Naive thymus-derived CD8-positive, alpha-beta T cell (primary cell): Measurements from ENCODE around the gene CP. TPM values are rescaled to one million over a fixed set of nuclear protein-coding genes. Genes with fewer than 3 reads are reported as not detected.
A peak's percentile ranks its signal among the peaks of the same experiment; 100 is the strongest.

Experiments used
- ATAC-seq, 2 donors: fragments of 150-1000 bp; cut with Tn5 transposase in 1 of 2; sonication (Bioruptor Pico), chemical (Tn5 transposase) in 1 of 2; 1 replicate in 1 of 2; 2 replicates in 1 of 2; pipeline ENCODE4 v1.10.0; 2021; ENCODE audit warnings: mild to moderate bottlenecking in 2 of 2, moderate library complexity in 2 of 2
- POLR2A ChIA-PET: fragments of 350-600 bp; sonication (Branson Sonifier 250); formaldehyde crosslinking; loops from one replicate; lab custom pipeline; 2021; ENCODE audit warnings: antibody characterized with exemption; lab: Charles Lee
- DNase-seq, 10 donors: peaks; one replicate each; pipeline versions ENCODE4 v3.0.0 to v3.0.0-alpha.2; 2020 to 2022
- H3K27ac Mint-ChIP-seq, 10 donors: one replicate each; pipeline ENCODE4 v1.8.0; 2020 to 2022; ENCODE audit warnings: mild to moderate bottlenecking in 10 of 10, mixed read lengths in 10 of 10, moderate library complexity in 4 of 10, inconsistent platforms in 1 of 10
- H3K27me3 Mint-ChIP-seq, 5 donors: one replicate each; pipeline ENCODE4 v1.8.0; 2021 to 2022; ENCODE audit warnings: mixed read lengths in 5 of 5
- H3K36me3 Mint-ChIP-seq, 3 donors: one replicate each; pipeline ENCODE4 v1.8.0; 2020 to 2022; ENCODE audit warnings: mixed read lengths in 3 of 3, mild to moderate bottlenecking in 2 of 3, inconsistent platforms in 1 of 3
- H3K4me1 Mint-ChIP-seq, 4 donors: one replicate each; pipeline ENCODE4 v1.8.0; 2021 to 2022; ENCODE audit warnings: mixed read lengths in 4 of 4
- H3K4me3 Mint-ChIP-seq, 10 donors: one replicate each; pipeline ENCODE4 v1.8.0; 2020 to 2022; ENCODE audit warnings: mild to moderate bottlenecking in 10 of 10, mixed read lengths in 10 of 10, moderate library complexity in 6 of 10, inconsistent platforms in 1 of 10
- H3K9me3 Mint-ChIP-seq, 9 donors: one replicate each; pipeline ENCODE4 v1.8.0; 2020 to 2022; ENCODE audit warnings: mixed read lengths in 9 of 9, mild to moderate bottlenecking in 3 of 9, inconsistent platforms in 1 of 9, moderate library complexity in 1 of 9
- polyA plus RNA-seq, 3 donors: library from polyadenylated mRNA; unstranded; fragments of 300-500 nt; fragmentation: Illumina TruSeq; gene quantifications; one replicate each; pipeline ENCODE4 v1.2.3, GENCODE V29; 2021
- total RNA-seq, 8 experiments: library from RNA in 2 of 8; stranded (reverse) in 2 of 8; gene quantifications; one replicate each; pipeline ENCODE4 v1.2.3 and lab custom pipeline; 2021 to 2026

The CP gene
- total and polyA plus RNA-seq, 5 experiments from 2014 or later: 0.20 to 0.30 TPM; not detected in 3

DNA sequence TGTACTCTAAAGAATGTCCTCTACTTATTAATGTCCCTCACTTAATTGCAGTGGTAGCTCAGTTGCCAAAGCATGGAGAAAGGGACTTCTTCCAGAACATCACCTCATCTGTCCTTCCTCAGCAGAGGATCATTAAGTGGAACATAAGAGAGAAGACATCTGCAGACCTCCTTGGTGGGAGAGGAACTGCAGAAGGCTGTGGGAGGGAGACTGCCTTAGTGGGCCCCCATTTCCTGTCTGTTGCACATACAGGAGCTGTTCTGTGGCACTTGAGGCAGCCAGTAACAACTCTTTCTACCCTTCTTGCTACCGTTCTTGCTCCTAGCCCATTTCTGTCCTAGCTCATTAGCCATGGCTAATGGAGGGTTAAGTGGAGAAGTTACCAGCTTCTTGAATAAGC is 58.6 kb downstream of the CP start:
- ATAC-seq (no peak), DNase-seq (no peak)
- Mint-ChIP-seq H3K36me3 (peaks cover 0 to 77% (median 47%) of the 10 kb centered on the region in 3 donors), H3K27me3 (no peaks in the 10 kb centered on the region), H3K4me1 (peaks cover 2 to 10% (median 6%) of the 10 kb centered on the region in 4 donors), H3K27ac (peak overlapping the region in 1 of 10 donors; percentile 11), H3K4me3 (no peak overlapping the region), H3K9me3 (no peaks in the 10 kb centered on the region)
- POLR2A ChIA-PET: no interaction called here

DNA sequence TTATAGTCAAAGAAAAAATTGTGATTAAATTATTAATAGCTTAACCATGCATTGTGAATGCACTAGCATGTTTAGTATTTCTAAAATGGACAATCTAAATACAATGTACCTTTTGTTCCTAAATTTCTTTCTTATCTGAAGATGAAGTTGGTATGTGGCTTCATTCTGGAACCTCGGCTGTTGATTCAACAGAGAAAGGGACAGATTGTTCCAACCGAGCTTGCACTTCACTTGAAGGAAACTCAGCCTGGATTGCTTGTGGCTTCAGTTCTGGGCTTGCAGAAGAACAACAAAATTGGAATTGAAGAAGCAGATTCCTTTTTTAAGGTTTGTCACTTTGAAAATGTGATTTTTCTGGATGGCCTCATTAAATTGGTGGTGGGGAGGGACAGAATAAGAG is 59.6 kb downstream of the CP start:
- POLR2A ChIA-PET: interaction anchor here (1.0 kb wide), 1 partner anchor 33 kb away, joined by 4 read pairs; no protein-coding TSS in a partner anchor
- Mint-ChIP-seq H3K27ac (peak overlapping the region in 2 of 10 donors; percentile 38 to 66), H3K36me3 (peaks cover 0 to 76% (median 40%) of the 10 kb centered on the region in 3 donors), H3K27me3 (no peaks in the 10 kb centered on the region), H3K9me3 (no peaks in the 10 kb centered on the region), H3K4me1 (peaks cover 2 to 10% (median 6%) of the 10 kb centered on the region in 4 donors), H3K4me3 (no peak overlapping the region)
- no peak for ATAC-seq
- DNase-seq: no peak

GRCh38 chr3:149160754-149161300 is 60.8 kb downstream of the CP start:
- ATAC-seq (no peak), DNase-seq (no peak)
- no peaks in the 10 kb centered on the region for H3K9me3 Mint-ChIP-seq
- H3K27me3 Mint-ChIP-seq: no peaks in the 10 kb centered on the region
- POLR2A ChIA-PET: no interaction called here
- H3K4me1 Mint-ChIP-seq: peaks cover 2 to 10% (median 6%) of the 10 kb centered on the region in 4 donors
- no peak overlapping the region for H3K4me3 Mint-ChIP-seq
- peaks cover 0 to 81% (median 41%) of the 10 kb centered on the region in 3 donors for H3K36me3 Mint-ChIP-seq
- H3K27ac Mint-ChIP-seq: no peak overlapping the region

DNA sequence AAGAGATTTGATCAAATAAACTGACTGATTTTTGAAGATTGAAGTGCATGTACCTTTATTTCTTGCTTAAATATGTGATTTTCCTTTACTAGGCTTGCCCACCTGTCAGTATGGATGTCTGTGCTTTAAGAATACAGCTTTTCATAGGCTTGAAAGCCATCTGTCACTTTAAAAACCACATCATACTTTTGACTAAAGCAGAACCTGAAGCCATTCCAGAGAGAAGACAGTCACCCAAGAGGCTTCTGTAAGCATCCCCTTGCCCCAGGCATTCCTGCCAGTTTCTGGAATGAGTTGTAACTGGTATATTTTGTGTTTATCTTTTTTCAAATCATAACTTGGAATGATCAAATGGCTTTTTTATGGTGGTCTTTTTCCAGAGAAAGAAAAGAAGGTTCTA is 68.2 kb downstream of the CP start:
- DNase-seq (no peak), ATAC-seq (no peak)
- no peaks in the 10 kb centered on the region for H3K9me3 Mint-ChIP-seq
- H3K27ac Mint-ChIP-seq: peak overlapping the region in 6 of 10 donors; percentile 5 to 80 (median 49)
- H3K4me3 Mint-ChIP-seq: no peak overlapping the region
- H3K4me1 Mint-ChIP-seq: peaks cover 4 to 23% (median 13%) of the 10 kb centered on the region in 4 donors
- POLR2A ChIA-PET: no interaction called here
- H3K27me3 Mint-ChIP-seq: no peaks in the 10 kb centered on the region
- H3K36me3 Mint-ChIP-seq: peaks cover 3 to 78% (median 20%) of the 10 kb centered on the region in 3 donors

GRCh38 chr3:149152420-149152819 is 69.2 kb downstream of the CP start:
- POLR2A ChIA-PET: no interaction called here
- Mint-ChIP-seq H3K27ac (peak overlapping the region in 6 of 10 donors; percentile 5 to 86 (median 50)), H3K27me3 (no peaks in the 10 kb centered on the region), H3K36me3 (peaks cover 3 to 68% (median 24%) of the 10 kb centered on the region in 3 donors), H3K4me1 (peaks cover 4 to 23% (median 13%) of the 10 kb centered on the region in 4 donors), H3K9me3 (no peaks in the 10 kb centered on the region), H3K4me3 (no peak overlapping the region)
- ATAC-seq (no peak), DNase-seq (no peak)

DNA sequence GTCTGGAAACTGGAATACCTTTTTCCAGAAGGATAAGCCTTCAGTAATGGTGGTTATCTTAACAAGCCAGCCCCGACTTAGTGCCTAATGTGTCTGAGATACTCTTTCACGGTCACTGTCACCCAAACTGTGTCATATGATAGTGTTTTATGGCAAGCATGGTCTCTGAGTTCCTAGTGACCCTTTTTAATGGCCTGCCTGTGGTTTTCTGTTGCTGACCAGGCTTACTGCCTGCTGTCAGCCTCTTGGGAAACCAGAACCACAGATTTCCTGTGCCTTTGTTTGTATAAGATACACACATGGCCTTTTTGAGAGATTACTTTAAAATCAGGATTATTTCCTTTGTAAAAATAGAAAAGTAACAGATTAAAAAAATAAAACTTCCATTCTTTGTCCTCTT is 69.8 kb downstream of the CP start:
- DNase-seq (no peak), ATAC-seq (no peak)
- H3K9me3 Mint-ChIP-seq: no peaks in the 10 kb centered on the region
- POLR2A ChIA-PET: no interaction called here
- H3K36me3 Mint-ChIP-seq: peaks cover 3 to 63% (median 22%) of the 10 kb centered on the region in 3 donors
- peak overlapping the region in 6 of 10 donors; percentile 36 to 80 (median 44) for H3K27ac Mint-ChIP-seq
- peak overlapping the region in 1 of 10 donors; percentile 15 for H3K4me3 Mint-ChIP-seq
- no peaks in the 10 kb centered on the region for H3K27me3 Mint-ChIP-seq
- H3K4me1 Mint-ChIP-seq: peaks cover 4 to 23% (median 13%) of the 10 kb centered on the region in 4 donors

DNA sequence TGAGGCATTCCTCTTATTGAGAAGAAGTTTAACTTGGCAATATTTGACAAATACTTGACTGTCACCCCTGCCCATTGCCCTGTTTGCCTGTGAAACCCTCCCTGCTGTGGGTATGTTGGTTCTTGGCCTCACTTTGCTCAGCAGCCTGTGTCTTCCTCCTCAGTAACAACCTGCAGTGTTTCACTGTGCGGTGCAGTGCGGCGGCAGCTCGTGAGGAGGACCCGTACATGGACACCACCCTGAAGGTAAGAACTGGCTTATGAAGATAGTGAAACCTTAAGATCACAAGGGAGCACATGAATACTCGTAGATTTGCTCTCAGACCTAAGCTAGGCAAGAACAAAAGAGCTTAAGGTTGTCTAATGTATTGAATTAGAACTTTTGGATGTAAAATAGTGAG is 71.2 kb downstream of the CP start:
- peak overlapping the region in 4 of 10 donors; percentile 17 to 88 (median 64) for H3K27ac Mint-ChIP-seq
- no peaks in the 10 kb centered on the region for H3K27me3 Mint-ChIP-seq
- H3K4me1 Mint-ChIP-seq: peaks cover 6 to 23% (median 13%) of the 10 kb centered on the region in 4 donors
- POLR2A ChIA-PET: no interaction called here
- DNase-seq (no peak), ATAC-seq (no peak)
- H3K9me3 Mint-ChIP-seq: no peaks in the 10 kb centered on the region
- H3K36me3 Mint-ChIP-seq: peaks cover 3 to 51% (median 16%) of the 10 kb centered on the region in 3 donors
- H3K4me3 Mint-ChIP-seq: no peak overlapping the region

DNA sequence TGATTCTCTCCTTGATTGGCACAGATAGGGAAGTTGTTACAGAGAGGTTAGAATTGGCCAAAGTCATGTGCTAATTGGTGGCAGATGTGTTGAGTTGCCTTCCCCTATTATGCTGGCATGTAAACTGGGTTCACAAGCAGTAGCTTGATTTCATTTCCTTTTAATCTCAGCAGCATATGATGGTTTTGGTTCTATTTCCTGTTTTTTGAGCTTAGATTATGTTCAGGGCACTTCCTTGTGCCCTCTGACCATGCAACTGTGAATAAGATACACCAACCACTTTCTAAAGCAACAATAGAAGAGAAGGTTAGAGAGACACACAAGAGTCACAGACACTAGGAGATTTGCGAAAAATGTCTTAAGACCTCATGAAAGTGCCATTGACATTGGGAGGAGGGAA is 75.7 kb downstream of the CP start:
- Mint-ChIP-seq H3K36me3 (peaks cover 0 to 46% (median 26%) of the 10 kb centered on the region in 3 donors), H3K27ac (no peak overlapping the region), H3K27me3 (no peaks in the 10 kb centered on the region), H3K9me3 (no peaks in the 10 kb centered on the region), H3K4me3 (no peak overlapping the region), H3K4me1 (peaks cover 4 to 18% (median 12%) of the 10 kb centered on the region in 4 donors)
- POLR2A ChIA-PET: interaction anchor here (2.6 kb wide), 1 partner anchor 16 kb away, joined by 14 read pairs; the partner anchor contains the start of gene HPS3
- peak; percentile 75 to 80 for ATAC-seq
- DNase-seq: peak in 4 of 10 donors; percentile 4 to 34 (median 20)

DNA sequence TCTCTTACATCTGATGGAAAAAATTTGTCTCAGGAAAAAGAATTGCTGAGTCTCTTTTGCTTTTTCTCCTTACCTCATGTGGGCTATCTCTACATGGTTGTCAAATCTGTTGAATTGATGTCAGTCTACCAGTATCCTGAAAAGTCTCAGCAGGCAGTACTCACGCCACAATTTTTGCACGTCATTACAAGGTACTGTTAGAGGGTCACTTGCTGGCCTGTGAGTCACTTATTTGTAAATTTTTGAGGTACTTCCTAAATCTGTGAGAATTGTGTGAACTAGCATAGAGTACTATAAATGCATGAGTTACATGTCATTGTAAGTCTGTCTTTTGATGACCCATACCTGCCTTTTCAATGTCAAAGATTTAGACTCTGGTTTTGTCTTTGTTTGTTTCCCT is 76.3 kb downstream of the CP start:
- H3K9me3 Mint-ChIP-seq: no peaks in the 10 kb centered on the region
- POLR2A ChIA-PET: interaction anchor here (2.6 kb wide), 1 partner anchor 15 kb away, joined by 14 read pairs; the partner anchor contains the start of gene HPS3
- DNase-seq (no peak), ATAC-seq (no peak)
- H3K4me3 Mint-ChIP-seq: peak overlapping the region in 2 of 10 donors; percentile 7 to 39
- peaks cover 4 to 21% (median 10%) of the 10 kb centered on the region in 4 donors for H3K4me1 Mint-ChIP-seq
- H3K27me3 Mint-ChIP-seq: no peaks in the 10 kb centered on the region
- H3K36me3 Mint-ChIP-seq: peaks cover 0 to 47% (median 31%) of the 10 kb centered on the region in 3 donors
- peak overlapping the region in 1 of 10 donors; percentile 57 for H3K27ac Mint-ChIP-seq

DNA sequence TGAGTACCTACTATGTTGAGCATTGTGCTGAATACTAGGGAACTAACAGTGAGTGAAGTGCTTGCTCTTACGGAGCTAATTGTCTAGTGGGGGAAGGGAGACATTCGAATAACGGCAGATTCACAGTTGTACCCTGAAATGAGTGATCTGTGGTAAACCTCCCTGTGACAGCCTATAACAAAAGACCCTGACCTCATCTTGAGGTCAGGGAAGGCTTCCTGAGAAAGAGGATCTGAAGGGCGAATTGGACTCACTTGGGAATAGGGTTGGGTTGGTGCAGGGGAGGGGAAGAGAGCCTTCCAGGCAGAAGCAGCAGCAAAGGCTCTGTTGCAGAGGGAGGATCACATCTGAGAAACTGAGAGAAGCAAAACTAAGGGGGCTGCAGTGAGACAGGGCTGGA is 78.9 kb downstream of the CP start:
- Mint-ChIP-seq H3K9me3 (no peaks in the 10 kb centered on the region), H3K27ac (peak overlapping the region in 2 of 10 donors; percentile 23 to 53), H3K4me1 (peaks cover 12 to 27% (median 17%) of the 10 kb centered on the region in 4 donors), H3K4me3 (no peak overlapping the region), H3K27me3 (no peaks in the 10 kb centered on the region), H3K36me3 (peaks cover 0 to 43% (median 22%) of the 10 kb centered on the region in 3 donors)
- POLR2A ChIA-PET: interaction anchor here (0.5 kb wide), 1 partner anchor 81 kb away, joined by 4 read pairs; no protein-coding TSS in a partner anchor
- DNase-seq (no peak), ATAC-seq (no peak)

DNA sequence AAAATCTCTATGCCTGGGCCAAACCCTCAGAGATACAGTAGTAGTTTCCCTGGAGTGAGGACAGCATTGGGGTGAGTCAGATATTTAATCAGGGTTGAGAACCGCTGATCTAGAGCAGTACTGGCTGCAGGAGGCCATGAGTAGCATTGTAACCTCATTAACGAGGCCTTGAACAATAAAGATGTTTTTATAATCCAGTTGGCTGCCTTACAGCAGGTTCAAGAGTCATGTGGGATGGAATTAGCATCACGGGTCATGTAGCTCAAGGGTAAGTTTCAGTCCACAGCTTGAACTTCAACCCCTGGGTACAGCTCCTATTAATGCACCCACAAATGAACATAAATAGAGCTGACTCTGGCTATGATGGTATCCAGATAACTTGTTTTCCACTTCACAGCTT is 87.1 kb downstream of the CP start:
- Mint-ChIP-seq H3K27ac (no peak overlapping the region), H3K36me3 (peaks cover 0 to 12% (median 0%) of the 10 kb centered on the region in 3 donors), H3K4me3 (no peak overlapping the region), H3K4me1 (peaks cover 26 to 73% (median 57%) of the 10 kb centered on the region in 4 donors), H3K27me3 (no peaks in the 10 kb centered on the region), H3K9me3 (no peaks in the 10 kb centered on the region)
- POLR2A ChIA-PET: no interaction called here
- DNase-seq (no peak), ATAC-seq (no peak)

- Mint-ChIP-seq H3K4me1 (peaks cover 23 to 64% (median 58%) of the 10 kb centered on the region in 4 donors), H3K27ac (peak overlapping the region; percentile 37 to 90 (median 74)), H3K9me3 (no peaks in the 10 kb centered on the region), H3K36me3 (peaks cover 0 to 11% (median 0%) of the 10 kb centered on the region in 3 donors), H3K27me3 (no peaks in the 10 kb centered on the region), H3K4me3 (peak overlapping the region; percentile 59 to 98 (median 90))
- ATAC-seq (no peak), DNase-seq (no peak)
- POLR2A ChIA-PET: no interaction called here
Observed at GRCh38 chr3:149131589-149131988, 90.0 kb downstream of the CP start.
